NCI-H128 (cell line): ENCODE results near the gene ESYT3.
"Not testable (repeated sequence)": the region's sequence is repeated elsewhere in the genome, so short reads cannot be mapped to it uniquely, and the experiment has no call there.

Experiments used
- DNase-seq: peaks from one replicate; lab custom pipeline; 2025; ENCODE audit not compliant: unreplicated experiment; lab: John Stamatoyannopoulos, UW

The ESYT3 gene

GRCh38 chr3:138408751-138409570 is 25.5 kb upstream of the ESYT3 start:
- DNase-seq, result no peak

DNA sequence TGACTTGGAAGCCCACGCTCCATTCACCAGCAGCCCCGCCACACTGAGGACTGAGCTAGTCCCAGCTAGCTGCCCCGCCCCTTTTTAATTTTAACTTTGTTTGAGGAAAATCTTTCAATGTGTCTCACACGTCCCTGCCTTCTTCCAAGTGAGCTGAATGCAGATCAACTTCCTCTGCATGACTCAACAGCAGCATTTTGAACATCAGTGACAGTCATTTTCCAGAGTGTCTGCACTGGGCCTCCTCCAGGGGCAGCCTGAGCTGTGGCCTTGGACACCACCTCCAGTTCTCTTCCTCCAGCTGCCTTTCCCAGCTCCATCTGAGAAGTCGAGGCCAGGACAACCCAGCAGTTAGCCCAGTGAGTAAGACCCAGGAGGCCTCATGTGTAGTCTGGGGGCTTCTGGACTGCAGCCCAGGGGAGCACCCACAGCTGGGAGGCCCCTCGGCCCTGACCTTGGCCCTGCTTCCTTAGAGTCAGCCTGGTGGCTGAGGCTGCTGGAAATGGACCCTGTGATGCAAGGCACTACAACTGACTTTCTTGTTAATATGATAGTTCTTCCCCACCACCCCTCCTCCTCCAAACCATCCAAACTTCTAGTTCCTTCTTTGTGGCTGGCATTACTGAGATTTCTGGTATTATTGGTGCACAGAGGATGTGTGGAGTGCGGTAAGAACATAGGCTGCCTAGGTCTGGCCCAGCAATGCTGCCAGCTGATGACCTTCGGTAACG is 21.4 kb upstream of the ESYT3 start:
- DNase-seq, result no peak

DNA sequence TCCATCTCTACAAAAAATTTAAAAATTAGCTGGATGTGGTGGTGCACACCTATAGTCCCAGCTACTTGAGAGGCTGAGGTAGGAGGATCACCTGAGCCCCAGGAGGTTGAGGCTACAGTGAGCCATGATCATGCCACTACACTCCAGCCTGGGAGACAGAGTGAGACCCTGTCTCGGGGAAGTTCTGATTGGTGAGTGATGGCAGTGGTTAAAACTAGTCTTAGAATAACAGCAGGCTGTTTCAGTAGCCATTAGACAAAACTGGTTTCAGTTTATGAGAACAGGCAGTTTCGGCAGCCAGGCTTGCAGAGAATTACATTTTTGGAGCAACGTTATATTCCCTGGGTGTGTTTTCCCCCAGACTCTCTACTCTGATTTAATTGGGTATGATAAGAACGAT is 18.2 kb upstream of the ESYT3 start:
- not testable (repeated sequence) for DNase-seq

DNA sequence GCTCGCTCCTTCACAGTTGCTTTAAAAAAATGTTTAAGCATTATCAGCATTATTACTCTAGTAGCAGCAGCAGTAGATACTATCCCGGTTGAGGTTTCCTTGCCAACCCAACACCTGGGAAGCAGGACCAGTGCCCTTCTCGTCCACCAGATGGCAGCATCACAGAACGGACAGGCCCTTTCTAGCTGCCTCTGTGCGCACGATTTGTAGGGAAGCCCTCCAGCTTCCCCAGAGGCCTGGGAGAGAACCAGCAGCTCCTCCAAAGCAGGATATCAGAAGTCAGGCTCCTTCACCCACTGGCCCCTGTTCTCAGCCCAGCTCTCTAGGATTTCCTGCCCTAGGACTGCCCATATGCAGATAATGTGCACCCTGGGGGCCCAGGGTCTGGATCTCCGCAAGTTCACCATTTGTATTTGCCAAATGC is 16.8 kb upstream of the ESYT3 start:
- DNase-seq, result peak; percentile 79

DNA sequence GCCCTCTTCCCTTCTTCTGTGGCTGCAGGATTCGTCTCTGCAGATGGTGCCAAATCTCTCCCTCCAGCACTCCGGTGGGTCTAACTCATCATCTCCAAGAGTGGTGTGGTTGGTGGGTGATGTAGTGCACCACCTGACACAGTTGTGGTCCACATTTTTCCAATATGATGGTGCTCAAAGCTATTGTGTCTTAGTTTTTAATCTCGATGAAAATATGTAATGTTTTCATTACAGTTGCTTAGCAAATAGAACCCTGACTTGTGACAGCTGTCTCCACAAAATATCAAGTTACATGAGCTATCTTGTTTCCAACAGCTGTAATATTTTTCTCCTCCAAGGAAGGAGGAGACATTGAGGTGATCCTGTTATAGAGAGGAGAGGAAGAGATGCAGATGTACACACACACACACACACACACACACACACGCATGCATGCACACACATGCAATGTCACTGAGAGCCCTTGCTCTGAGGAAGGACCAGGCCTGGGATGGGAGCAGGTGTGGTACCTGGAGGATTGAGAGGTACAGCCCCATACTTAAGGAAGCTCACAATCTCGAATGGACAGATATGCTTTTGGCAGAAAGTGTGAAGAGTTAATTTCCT is 15.7 kb upstream of the ESYT3 start:
- peak; percentile 15 for DNase-seq

DNA sequence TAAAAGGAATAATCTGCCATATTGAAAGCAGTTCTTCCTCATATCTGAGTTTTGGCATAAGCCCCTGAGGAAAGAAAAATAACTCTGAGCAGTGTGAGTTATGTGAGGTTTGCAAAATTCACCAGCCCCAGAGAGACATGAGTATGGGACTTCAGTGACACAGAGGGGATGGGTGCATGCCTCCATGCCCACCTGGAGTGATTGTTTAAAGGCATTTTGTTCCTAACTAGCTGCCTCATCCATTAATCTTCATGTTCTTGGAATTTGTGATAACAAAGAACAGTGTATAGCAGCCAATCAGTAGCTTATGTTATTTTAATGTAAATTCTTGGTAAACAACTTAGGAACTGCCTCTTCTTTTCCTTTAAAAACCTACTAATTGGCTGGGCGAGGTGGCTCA is 11.1 kb upstream of the ESYT3 start:
- DNase-seq, result no peak

DNA sequence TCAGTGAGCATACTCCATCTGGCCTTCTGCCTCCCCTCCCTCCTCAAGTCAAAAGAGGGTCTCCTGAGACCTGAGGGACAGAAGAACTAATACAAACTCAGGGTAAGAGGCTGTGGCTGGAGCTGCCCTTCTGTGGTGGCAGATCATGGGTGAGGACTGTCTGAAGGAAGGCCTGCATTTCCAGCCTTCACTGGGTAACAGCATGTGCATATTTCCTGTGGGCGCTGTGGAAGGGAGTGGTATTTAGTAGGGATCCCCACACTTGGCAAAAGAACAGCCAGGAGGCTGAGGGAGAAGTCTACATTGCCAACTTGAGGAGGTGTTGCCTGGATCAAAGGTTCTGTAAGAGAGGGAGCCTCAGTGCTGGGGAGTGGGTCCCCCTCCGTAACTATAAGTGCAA is 10.1 kb upstream of the ESYT3 start:
- no peak for DNase-seq

GRCh38 chr3:138426211-138426610 is 8.2 kb upstream of the ESYT3 start:
- no peak for DNase-seq

DNA sequence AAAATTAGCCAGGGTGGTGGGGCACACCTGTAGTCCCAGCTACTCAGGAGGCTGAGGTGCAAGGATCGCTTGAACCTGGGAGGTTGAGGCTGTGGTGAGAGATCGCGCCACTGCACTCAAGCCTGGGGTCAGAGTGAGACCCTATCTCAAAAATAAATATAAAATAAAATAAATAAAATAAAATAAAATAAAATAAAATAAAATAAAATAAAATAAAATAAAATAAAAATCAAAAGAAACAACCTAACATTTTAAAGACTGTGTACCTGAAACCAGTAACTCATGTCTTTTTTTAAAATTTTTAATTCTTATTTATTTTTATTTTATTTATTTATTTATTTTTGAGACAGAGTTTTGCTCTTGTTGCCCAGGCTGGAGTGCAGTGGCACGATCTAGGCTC is 7.7 kb upstream of the ESYT3 start:
- not testable (repeated sequence) for DNase-seq

- no peak for DNase-seq
Observed at GRCh38 chr3:138429665-138430064, 4.8 kb upstream of the ESYT3 start.

GRCh38 chr3:138432576-138433240 is 1.7 kb upstream of the ESYT3 start:
- no peak for DNase-seq

- no peak for DNase-seq
Observed at GRCh38 chr3:138433892-138434275, 532 bp upstream of the ESYT3 start.

- no peak for DNase-seq
Observed at GRCh38 chr3:138434875-138435772, 708 bp downstream of the ESYT3 start.

- no peak for DNase-seq
Observed at GRCh38 chr3:138435840-138436239, 1.4 kb downstream of the ESYT3 start.

- DNase-seq, result no peak
Observed at GRCh38 chr3:138437281-138437680, 2.9 kb downstream of the ESYT3 start.

DNA sequence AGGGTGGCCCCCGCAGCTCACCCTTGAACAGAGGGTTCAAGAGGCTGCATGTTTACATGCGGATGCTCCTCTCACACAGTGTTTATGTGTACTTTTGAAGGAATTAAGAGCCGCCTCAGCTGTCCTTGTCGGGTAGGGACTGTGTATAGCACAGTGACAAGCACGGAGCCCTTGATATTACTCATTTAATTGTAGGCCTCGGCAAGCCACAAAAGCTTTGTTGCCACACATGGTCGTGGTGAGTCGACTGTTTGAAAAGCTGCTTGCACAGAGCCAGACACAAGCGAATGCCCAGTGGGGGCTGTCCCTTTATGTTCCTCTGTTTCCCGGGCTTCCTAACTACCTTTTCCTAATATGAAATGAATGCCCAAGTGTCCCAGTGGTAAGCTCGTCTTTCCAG is 4.5 kb downstream of the ESYT3 start:
- no peak for DNase-seq

DNA sequence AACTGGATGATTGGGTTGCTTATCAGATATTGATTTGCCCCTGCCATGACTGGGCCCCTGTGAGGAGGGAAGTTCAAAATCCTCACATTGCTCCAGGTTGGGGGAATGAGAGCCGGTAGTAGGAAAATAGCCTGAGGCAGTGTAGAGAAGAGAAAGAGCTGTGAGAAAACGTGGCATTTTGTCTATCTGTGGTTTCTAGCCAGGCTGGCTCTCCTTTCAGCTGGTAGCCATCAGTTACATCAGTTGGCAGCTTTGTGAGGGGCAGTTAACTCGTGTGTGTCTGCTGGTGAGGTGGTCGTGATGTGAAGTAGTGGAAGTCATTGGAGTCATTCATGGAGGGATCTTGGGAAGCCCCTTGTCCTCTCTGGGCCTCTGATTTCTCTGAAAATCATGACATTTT is 5.2 kb downstream of the ESYT3 start:
- DNase-seq, result no peak

GRCh38 chr3:138440121-138440521 is 5.7 kb downstream of the ESYT3 start:
- peak; percentile 49 for DNase-seq

GRCh38 chr3:138440596-138440995 is 6.2 kb downstream of the ESYT3 start:
- no peak for DNase-seq

- DNase-seq, result no peak
Observed at GRCh38 chr3:138441256-138441655, 6.8 kb downstream of the ESYT3 start.

DNA sequence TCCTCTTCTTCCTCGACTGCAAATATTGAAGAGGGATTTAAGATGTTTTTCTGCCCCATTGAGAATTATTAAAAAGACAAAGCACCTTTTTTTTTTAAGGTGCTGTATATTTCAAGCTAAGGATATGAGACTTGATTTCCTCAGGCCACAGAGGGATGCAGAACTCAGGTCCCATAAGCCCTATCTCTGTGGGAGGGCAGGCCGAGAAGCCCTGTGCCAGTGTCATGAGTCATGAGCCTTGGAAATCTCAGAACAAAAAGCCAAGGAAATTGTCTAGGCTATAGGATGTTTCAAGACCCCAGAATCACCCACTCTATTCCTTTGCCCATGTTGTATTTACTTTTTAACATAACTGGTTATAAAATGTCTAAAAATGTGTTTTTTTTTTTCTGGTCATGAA is 7.3 kb downstream of the ESYT3 start:
- no peak for DNase-seq
